ENCODE results near the gene PFN4. TPM values are rescaled to one million over a fixed set of nuclear protein-coding genes. Genes with fewer than 3 reads are reported as not detected.

Gene PFN4
- total and polyA plus RNA-seq, 2 experiments from 2014 or later, result 0.64 TPM; not detected in 1

GRCh38 chr2:24125956-24126355 is 2.8 kb upstream of the PFN4 start:
- TF ChIP-seq EZH2 (IDR thresholded peaks at IDR 0.05; ENCODE audit: insufficient read depth, poor library complexity, severe bottlenecking), result no peak
- no peak for TF ChIP-seq EZH2phosphoT487 (IDR thresholded peaks at IDR 0.05; ENCODE audit: insufficient read depth, low read depth)
- Histone ChIP-seq H3K9me2 (ENCODE audit: insufficient read depth) (no peaks in the 10 kb centered on the region), H3K4me3 (no peak overlapping the region), H3K36me3 (ENCODE audit: low read depth) (no peaks in the 10 kb centered on the region), H3K27me3 (replicated peaks; ENCODE audit: insufficient read depth) (no peaks in the 10 kb centered on the region), H3K9ac (no peak overlapping the region), H3K79me2 (ENCODE audit: insufficient read depth) (0 out of 2 replicates have a peak, but pooled peaks cover 6% of the 10 kb centered on the region), H2AFZ (no peak overlapping the region), H3K9me3 (ENCODE audit: low read depth) (no peaks in the 10 kb centered on the region), H3K4me1 (ENCODE audit: insufficient read depth) (peaks cover 13% of the 10 kb centered on the region), H3K27ac (no peak overlapping the region), H4K20me1 (ENCODE audit: insufficient read depth) (no peaks in the 10 kb centered on the region), H3K4me2 (ENCODE audit: unreplicated experiment) (no peak overlapping the region), H3F3A (ENCODE audit: insufficient read depth) (peaks cover 10% of the 10 kb centered on the region; the same call in 1 of the 2 replicates)
- in situ Hi-C loops (cut with MboI), result no loop called here
- no peak for DNase-seq
- WGBS, 2 experiments (ENCODE audit: low coverage in 1 of 2, low lambda C conversion rate in 2 of 2, missing lambda C conversion rate in 2 of 2), result 91 to 100% methylated on average over 1 of the region's 1 CpG

- H3K79me2 ChIP-seq (ENCODE audit: insufficient read depth), result 0 out of 2 replicates have a peak, but pooled peaks cover 6% of the 10 kb centered on the region
- H3K9me2 ChIP-seq (ENCODE audit: insufficient read depth), result no peaks in the 10 kb centered on the region
- peak overlapping the region; percentile 96 for H2AFZ ChIP-seq
- peak overlapping the region; percentile 77 for H3K27ac ChIP-seq
- 6 to 9% methylated on average over 9 of the region's 9 CpGs for WGBS, 2 experiments (ENCODE audit: low coverage in 1 of 2, low lambda C conversion rate in 2 of 2, missing lambda C conversion rate in 2 of 2)
- peak overlapping the region; percentile 84 for H3K4me3 ChIP-seq
- peak; percentile 57 for DNase-seq
- H4K20me1 ChIP-seq (ENCODE audit: insufficient read depth), result no peaks in the 10 kb centered on the region
- no peaks in the 10 kb centered on the region for H3K9me3 ChIP-seq (ENCODE audit: low read depth)
- H3K36me3 ChIP-seq (ENCODE audit: low read depth), result no peaks in the 10 kb centered on the region
- H3K4me2 ChIP-seq (ENCODE audit: unreplicated experiment), result peak overlapping the region; percentile 84
- H3K9ac ChIP-seq, result peak overlapping the region; percentile 88
- H3K27me3 ChIP-seq (replicated peaks; ENCODE audit: insufficient read depth), result no peaks in the 10 kb centered on the region
- H3F3A ChIP-seq (ENCODE audit: insufficient read depth), result peaks cover 10% of the 10 kb centered on the region; the same call in 1 of the 2 replicates
- peaks cover 13% of the 10 kb centered on the region for H3K4me1 ChIP-seq (ENCODE audit: insufficient read depth)
- in situ Hi-C loops (cut with MboI), result no loop called here
- TF ChIP-seq EZH2phosphoT487 (IDR thresholded peaks at IDR 0.05; ENCODE audit: insufficient read depth, low read depth), result no peak
- TF ChIP-seq EZH2 (IDR thresholded peaks at IDR 0.05; ENCODE audit: insufficient read depth, poor library complexity, severe bottlenecking), result no peak
These were observed 917 bp upstream of the PFN4 start for GRCh38 chr2:24123922-24124580.

DNA sequence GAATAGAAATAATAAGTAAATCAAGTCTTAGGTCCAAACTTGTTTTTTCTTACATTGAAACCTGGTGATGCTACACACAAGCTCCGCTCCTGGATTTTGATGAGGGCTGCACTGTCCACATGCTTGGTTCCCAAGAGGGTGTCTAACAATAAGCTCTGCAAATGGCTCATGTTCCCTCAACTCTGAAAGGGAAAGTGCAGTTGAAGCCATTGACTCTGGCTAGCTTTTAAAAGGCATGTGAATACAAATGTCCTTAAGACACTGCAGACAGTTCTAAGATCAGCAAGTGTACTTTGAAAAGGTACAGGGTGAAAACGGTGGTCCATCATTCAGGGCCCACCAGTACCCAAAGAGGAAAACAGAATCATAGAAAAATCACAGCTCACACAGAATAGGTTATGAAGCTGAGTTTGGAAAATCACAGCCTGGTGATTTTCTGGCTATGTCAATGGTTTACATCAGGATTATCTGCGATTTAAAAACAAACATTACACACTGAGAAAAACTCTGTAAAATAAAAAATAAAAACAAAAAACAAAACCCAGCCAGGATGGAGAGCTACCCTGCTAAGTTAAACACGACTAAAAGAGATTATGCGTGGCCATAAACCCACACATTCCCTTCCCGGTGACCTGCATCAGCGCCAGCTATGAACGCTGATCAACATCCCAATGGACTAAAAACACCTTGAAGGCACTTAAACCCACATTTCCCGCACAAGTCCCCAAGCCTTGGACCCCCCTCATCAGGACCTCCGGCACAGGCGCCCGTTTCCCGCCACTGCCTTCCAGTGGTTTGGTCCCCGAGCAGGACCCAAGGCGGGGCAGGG is 554 bp downstream of the PFN4 start:
- H3K9ac ChIP-seq, result peak overlapping the region; percentile 88
- peak overlapping the region; percentile 96 for H2AFZ ChIP-seq
- H4K20me1 ChIP-seq (ENCODE audit: insufficient read depth), result no peaks in the 10 kb centered on the region
- H3K9me2 ChIP-seq (ENCODE audit: insufficient read depth), result no peaks in the 10 kb centered on the region
- WGBS, 2 experiments (ENCODE audit: low coverage in 1 of 2, low lambda C conversion rate in 2 of 2, missing lambda C conversion rate in 2 of 2), result 8 to 10% methylated on average over 14 of the region's 15 CpGs
- H3K9me3 ChIP-seq (ENCODE audit: low read depth), result no peaks in the 10 kb centered on the region
- H3K36me3 ChIP-seq (ENCODE audit: low read depth), result no peaks in the 10 kb centered on the region
- peak overlapping the region; percentile 84 for H3K4me3 ChIP-seq
- TF ChIP-seq EZH2phosphoT487 (IDR thresholded peaks at IDR 0.05; ENCODE audit: insufficient read depth, low read depth) (no peak), EZH2 (IDR thresholded peaks at IDR 0.05; ENCODE audit: insufficient read depth, poor library complexity, severe bottlenecking) (no peak)
- peaks cover 10% of the 10 kb centered on the region; the same call in 1 of the 2 replicates for H3F3A ChIP-seq (ENCODE audit: insufficient read depth)
- in situ Hi-C loops (cut with MboI), result no loop called here
- H3K79me2 ChIP-seq (ENCODE audit: insufficient read depth), result 0 out of 2 replicates have a peak, but pooled peaks cover 6% of the 10 kb centered on the region
- peak; percentile 42 for DNase-seq
- peak overlapping the region; percentile 84 for H3K4me2 ChIP-seq (ENCODE audit: unreplicated experiment)
- peaks cover 13% of the 10 kb centered on the region for H3K4me1 ChIP-seq (ENCODE audit: insufficient read depth)
- H3K27me3 ChIP-seq (replicated peaks; ENCODE audit: insufficient read depth), result no peaks in the 10 kb centered on the region
- H3K27ac ChIP-seq, result peak overlapping the region; percentile 77; the same call in 1 of the 2 replicates

GRCh38 chr2:24121469-24121868 is 1.7 kb downstream of the PFN4 start:
- in situ Hi-C loops (cut with MboI), result no loop called here
- peaks cover 10% of the 10 kb centered on the region; the same call in 1 of the 2 replicates for H3F3A ChIP-seq (ENCODE audit: insufficient read depth)
- peaks cover 13% of the 10 kb centered on the region for H3K4me1 ChIP-seq (ENCODE audit: insufficient read depth)
- 41 to 43% methylated on average over 4 of the region's 4 CpGs for WGBS, 2 experiments (ENCODE audit: low coverage in 1 of 2, low lambda C conversion rate in 2 of 2, missing lambda C conversion rate in 2 of 2)
- no peak overlapping the region for H3K4me2 ChIP-seq (ENCODE audit: unreplicated experiment)
- no peaks in the 10 kb centered on the region for H3K36me3 ChIP-seq (ENCODE audit: low read depth)
- no peak overlapping the region for H3K27ac ChIP-seq
- no peaks in the 10 kb centered on the region for H3K9me2 ChIP-seq (ENCODE audit: insufficient read depth)
- H2AFZ ChIP-seq, result no peak overlapping the region
- no peak for TF ChIP-seq EZH2phosphoT487 (IDR thresholded peaks at IDR 0.05; ENCODE audit: insufficient read depth, low read depth)
- no peak for TF ChIP-seq EZH2 (IDR thresholded peaks at IDR 0.05; ENCODE audit: insufficient read depth, poor library complexity, severe bottlenecking)
- H3K9me3 ChIP-seq (ENCODE audit: low read depth), result no peaks in the 10 kb centered on the region
- DNase-seq, result no peak
- H3K9ac ChIP-seq, result no peak overlapping the region
- 0 out of 2 replicates have a peak, but pooled peaks cover 6% of the 10 kb centered on the region for H3K79me2 ChIP-seq (ENCODE audit: insufficient read depth)
- no peaks in the 10 kb centered on the region for H3K27me3 ChIP-seq (replicated peaks; ENCODE audit: insufficient read depth)
- H4K20me1 ChIP-seq (ENCODE audit: insufficient read depth), result no peaks in the 10 kb centered on the region
- no peak overlapping the region for H3K4me3 ChIP-seq

Data from GM23248 (cell line).